Activated naive CD4-positive, alpha-beta T cell treated with anti-CD3 and anti-CD28 coated beads, Interleukin-2, amount 50 U/mL, for 24 hours (primary cell): ENCODE results near the gene LAMA5.

Source experiments
- H3K27ac Mint-ChIP-seq: one replicate; pipeline ENCODE4 v1.8.0; 2021; ENCODE audit warnings: mild to moderate bottlenecking, mixed read lengths
- H3K27me3 Mint-ChIP-seq: one replicate; pipeline ENCODE4 v1.8.0; 2021; ENCODE audit warnings: mixed read lengths
- H3K36me3 Mint-ChIP-seq: one replicate; pipeline ENCODE4 v1.8.0; 2021; ENCODE audit warnings: mixed read lengths
- H3K4me1 Mint-ChIP-seq: one replicate; pipeline ENCODE4 v1.8.0; 2021; ENCODE audit warnings: mixed read lengths
- H3K4me3 Mint-ChIP-seq: one replicate; pipeline ENCODE4 v1.8.0; 2021; ENCODE audit warnings: mild to moderate bottlenecking, mixed read lengths
- H3K9me3 Mint-ChIP-seq: one replicate; pipeline ENCODE4 v1.8.0; 2021; ENCODE audit warnings: mixed read lengths

LAMA5 gene

DNA sequence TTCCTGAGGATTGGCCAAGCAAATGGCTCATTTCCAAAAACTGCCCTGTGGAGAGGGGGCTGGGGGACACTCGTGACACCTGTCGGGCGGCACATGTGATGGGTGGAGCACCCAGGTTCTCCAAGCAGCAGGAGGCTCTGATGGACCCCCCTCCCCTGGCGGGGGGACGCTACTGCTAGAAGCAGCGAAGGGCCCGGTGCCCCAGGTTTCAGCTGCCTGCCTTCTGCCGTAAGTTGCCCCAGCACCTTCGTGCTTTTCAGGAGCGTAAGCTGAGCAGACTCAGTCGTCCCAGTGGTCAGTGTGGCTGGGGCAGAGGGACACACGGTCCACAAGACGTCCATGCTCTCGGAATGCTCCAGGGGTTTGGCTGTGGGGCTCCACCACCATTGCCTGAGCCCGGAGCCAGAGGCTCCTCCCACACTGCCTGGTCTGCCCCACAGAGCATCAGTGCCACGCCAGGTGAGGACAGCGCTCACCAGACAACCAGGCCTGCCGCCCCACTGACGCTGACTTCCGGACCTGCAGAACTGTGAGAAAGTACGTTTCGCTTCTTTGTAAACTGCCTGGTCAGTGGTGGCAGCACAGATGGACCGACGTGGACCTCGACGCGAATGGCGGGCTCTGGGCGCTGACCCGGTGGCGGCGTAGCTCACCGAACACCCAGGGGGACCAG lies 68.4 kb downstream of the LAMA5 start:
- H3K36me3 Mint-ChIP-seq = peaks cover 7% of the 10 kb centered on the region
- no peak overlapping the region for H3K27ac Mint-ChIP-seq
- H3K4me1 Mint-ChIP-seq = peaks cover 5% of the 10 kb centered on the region
- H3K27me3 Mint-ChIP-seq = no peaks in the 10 kb centered on the region
- H3K4me3 Mint-ChIP-seq = no peak overlapping the region
- H3K9me3 Mint-ChIP-seq = no peaks in the 10 kb centered on the region

DNA sequence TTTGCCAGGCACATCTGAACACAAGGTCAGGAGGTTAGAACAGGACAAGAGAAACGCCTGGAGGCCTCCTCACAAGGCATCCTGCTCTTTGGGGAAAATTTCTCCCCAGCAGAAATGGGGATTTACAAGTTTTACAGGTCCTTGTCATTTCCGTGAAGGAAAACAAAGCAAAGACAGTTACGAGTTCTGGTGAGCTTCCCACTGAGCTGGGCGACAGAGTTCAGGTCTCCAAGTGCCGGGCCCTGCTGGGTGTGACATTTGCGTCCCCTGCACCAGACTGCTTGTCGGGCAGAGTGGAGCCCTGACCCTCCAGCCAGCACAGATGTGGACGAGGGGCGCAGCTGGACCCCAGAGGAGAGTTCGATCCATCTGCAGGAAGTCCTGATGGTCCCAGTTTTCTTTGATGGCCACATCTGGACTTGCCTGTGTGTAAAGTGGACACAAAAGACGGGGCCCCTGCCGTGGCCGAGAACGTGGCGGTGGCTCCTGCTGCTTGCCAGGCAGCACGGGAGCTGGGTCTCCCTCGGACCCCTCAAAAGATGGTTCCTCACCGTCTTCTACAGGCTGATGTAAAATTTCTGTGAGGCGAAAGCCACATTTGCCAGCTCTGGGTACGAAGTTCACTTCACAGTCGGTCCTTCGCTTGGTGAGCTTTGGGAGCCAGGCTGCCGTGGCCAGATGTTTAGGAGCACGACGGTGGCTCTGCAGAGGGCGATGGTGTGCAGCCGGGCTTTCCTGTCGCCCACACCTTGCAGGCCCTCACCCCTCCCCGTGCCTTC lies 69.5 kb downstream of the LAMA5 start:
- Mint-ChIP-seq H3K9me3 (no peaks in the 10 kb centered on the region), H3K4me3 (no peak overlapping the region), H3K36me3 (peaks cover 7% of the 10 kb centered on the region), H3K4me1 (peaks cover 5% of the 10 kb centered on the region), H3K27me3 (no peaks in the 10 kb centered on the region), H3K27ac (no peak overlapping the region)

DNA sequence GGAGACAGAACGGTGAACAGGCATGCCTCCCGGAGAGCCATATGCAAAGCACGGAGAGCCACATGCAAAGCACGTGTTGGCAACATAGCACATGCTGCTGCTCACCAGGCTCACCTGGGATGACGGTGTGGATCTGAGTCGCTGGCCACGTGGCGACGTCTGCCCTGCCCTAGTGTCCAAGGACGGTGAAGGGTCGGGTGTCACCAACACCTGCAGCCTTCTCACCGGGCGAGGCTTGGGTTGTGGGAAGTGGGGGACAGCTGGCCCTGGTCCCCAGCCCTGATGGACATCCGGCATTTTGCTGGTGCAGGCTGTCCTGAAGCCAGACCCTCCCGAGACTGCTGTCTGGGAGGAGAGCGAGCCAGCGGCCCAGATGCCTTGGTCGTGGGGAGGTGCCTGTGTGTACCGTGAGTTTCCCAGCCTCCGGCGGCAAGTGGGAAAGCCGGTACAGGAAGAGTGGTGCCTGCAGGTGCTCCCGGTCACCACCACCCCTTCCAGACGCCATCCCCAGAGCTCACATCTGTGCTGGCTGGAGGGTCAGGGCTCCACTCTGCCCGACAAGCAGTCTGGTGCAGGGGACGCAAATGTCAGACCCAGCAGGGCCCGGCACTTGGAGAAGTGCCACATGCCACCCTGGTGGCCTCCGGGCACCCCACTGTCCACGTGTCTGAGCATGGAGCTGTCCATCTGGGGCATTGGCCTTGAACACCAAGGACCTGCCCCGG lies 70.2 kb downstream of the LAMA5 start:
- Mint-ChIP-seq H3K36me3 (peaks cover 7% of the 10 kb centered on the region), H3K27me3 (no peaks in the 10 kb centered on the region), H3K27ac (no peak overlapping the region), H3K4me3 (no peak overlapping the region), H3K4me1 (peaks cover 4% of the 10 kb centered on the region), H3K9me3 (no peaks in the 10 kb centered on the region)

DNA sequence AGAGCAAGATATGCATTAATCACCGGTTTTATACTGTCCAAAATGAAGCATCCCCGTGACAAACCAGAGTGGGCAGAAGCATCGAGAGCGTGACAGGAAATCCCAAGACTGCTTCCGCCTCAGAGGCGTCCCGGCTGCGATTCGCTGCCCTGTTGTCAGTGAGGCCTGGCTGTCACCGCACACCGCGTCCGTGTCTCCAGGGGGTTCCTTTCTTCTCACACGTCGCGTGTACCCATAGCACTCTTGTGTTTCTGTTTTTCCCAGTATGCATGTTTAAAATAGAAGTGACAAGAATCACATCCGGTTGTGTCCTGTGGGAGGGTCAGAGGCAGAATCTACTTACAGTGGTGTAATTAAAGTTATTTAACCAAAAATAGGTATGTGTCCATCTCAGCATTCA lies 72.6 kb downstream of the LAMA5 start:
- H3K9me3 Mint-ChIP-seq = no peaks in the 10 kb centered on the region
- no peaks in the 10 kb centered on the region for H3K27me3 Mint-ChIP-seq
- H3K36me3 Mint-ChIP-seq = peaks cover 10% of the 10 kb centered on the region
- no peak overlapping the region for H3K4me3 Mint-ChIP-seq
- no peaks in the 10 kb centered on the region for H3K4me1 Mint-ChIP-seq
- no peak overlapping the region for H3K27ac Mint-ChIP-seq

DNA sequence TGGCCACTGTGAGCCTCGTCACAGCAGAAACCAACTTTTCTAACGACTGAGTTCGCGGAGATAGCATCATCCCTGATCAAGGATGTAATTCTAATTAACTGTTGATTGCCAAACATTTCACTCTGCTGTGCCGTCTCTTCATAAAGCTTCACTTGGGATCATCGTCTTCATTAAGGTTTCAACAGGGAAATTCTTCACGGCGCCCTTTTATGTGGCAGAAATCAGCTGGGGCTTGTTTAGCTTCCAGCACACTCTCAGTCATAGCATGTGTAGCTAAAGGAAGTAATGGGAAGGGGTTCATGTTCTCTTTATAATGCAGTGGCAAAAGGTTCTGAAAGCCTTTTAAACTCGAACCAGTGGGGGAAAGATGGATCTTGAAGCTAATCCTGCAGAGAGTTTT lies 73.2 kb downstream of the LAMA5 start:
- Mint-ChIP-seq H3K36me3 (peaks cover 10% of the 10 kb centered on the region), H3K4me1 (no peaks in the 10 kb centered on the region), H3K27me3 (no peaks in the 10 kb centered on the region), H3K4me3 (no peak overlapping the region), H3K9me3 (no peaks in the 10 kb centered on the region), H3K27ac (no peak overlapping the region)

DNA sequence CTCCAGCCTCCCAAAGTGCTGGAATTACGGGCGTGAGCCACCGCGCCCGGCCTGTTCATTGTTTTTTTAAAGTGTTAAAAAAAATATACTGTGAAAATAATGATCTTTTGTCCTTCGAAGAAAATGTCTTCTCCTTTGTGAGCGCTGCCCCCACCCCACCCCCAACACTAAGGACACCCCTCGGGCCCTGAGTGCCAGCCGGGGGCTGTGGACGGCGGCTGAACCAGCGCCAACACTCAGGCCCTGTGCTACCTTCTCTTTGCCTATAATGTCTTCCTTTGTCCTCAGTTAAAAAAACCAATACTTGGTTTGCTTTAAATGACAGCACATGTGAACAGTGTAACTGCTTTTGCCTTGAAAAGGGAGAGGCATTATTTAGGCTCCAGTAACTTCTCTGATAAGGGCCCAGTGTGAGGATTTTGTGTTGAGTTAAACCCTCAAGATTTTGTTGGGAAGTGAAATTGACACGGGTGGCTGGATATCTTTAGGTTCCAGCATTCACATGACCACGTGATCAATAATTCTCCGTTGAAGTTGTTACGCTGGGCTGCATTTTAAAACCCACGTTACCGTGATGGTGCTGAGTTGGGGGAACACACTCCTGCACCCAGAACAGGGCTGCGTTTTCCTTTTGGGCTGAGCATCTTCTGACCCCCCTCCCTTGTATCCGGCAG lies 73.9 kb downstream of the LAMA5 start:
- H3K4me1 Mint-ChIP-seq = no peaks in the 10 kb centered on the region
- H3K27me3 Mint-ChIP-seq = no peaks in the 10 kb centered on the region
- H3K4me3 Mint-ChIP-seq = no peak overlapping the region
- no peaks in the 10 kb centered on the region for H3K9me3 Mint-ChIP-seq
- peaks cover 10% of the 10 kb centered on the region for H3K36me3 Mint-ChIP-seq
- H3K27ac Mint-ChIP-seq = no peak overlapping the region

DNA sequence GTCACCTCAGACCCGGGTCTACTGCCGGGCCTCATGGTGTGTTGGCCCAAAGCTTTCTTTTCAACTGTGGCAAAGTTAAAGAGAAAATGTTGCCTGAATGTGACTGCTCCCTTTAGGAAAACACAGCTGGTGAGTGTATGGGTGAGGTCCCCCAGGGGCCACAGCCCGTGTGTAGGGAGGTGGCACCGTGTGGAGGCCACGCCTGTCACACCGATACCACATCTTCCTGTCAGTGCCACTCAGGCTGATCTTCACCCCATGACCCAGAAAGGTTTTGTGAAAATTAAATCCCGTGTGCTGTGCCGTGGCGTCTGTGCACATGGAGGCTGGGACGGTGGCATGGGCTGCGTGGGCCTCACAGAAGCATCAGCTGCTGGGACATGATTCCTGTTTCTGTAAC lies 75.0 kb downstream of the LAMA5 start:
- H3K4me3 Mint-ChIP-seq = no peak overlapping the region
- peaks cover 10% of the 10 kb centered on the region for H3K36me3 Mint-ChIP-seq
- H3K4me1 Mint-ChIP-seq = no peaks in the 10 kb centered on the region
- no peaks in the 10 kb centered on the region for H3K9me3 Mint-ChIP-seq
- no peaks in the 10 kb centered on the region for H3K27me3 Mint-ChIP-seq
- peak overlapping the region; percentile 41 for H3K27ac Mint-ChIP-seq

DNA sequence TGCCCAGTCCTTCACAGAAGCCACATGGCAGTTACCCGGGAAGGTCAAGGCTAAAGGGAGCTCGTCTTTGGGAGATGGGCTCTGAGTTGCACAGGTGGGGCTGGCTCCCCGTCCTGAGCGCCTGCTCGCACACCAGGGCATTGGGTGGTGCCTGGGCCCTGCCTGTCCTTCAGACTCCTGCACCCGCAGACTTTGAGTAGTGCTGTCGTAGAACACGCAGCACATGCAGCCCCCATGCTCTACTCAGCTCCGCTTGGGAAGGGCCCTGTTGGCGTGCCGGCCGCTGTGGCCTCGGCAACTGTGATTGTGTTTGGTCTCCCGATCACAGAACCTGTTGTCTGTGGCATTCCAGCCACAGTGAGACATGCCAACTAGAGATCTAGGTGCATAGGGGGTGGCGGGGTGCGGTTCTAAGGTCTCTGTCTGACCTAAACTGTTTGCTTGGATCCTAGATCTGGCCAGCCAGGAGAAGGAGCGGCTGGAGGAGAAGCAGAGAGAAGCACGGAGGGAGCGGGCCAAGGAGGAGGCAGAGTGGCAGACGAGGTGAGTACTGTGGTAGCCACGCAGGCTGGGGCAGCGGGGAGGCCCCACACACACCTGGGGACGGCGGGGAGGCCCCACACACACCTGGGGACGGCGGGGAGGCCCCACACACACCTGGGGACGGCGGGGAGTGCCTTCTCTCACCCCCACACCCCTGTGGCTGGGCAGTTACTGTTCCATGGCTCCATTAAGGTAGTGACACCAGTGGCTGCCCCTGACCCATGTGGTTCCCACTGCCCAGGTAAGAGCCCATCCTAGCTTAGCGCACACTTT lies 75.7 kb downstream of the LAMA5 start:
- H3K4me1 Mint-ChIP-seq = no peaks in the 10 kb centered on the region
- H3K27me3 Mint-ChIP-seq = no peaks in the 10 kb centered on the region
- H3K4me3 Mint-ChIP-seq = no peak overlapping the region
- H3K36me3 Mint-ChIP-seq = peaks cover 10% of the 10 kb centered on the region
- no peak overlapping the region for H3K27ac Mint-ChIP-seq
- no peaks in the 10 kb centered on the region for H3K9me3 Mint-ChIP-seq

DNA sequence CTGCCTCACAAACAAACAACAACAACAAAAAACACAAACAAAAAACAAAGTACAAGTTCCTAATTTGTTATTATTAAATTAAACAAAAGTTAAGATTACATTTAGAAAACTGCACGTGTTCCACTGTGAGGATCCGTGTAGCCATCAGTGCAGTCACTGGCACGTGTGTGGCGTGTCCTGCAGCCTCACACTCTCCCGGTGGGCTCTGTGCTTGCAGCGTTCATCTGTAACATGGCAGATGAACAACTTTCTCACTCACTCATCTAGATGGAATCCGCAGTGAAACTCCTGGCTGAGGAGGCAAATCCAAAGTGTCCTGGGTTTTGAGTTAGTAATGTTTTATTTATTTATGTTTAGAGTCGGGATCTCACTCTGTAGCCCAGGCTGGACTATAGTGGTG lies 77.2 kb downstream of the LAMA5 start:
- Mint-ChIP-seq H3K4me1 (no peaks in the 10 kb centered on the region), H3K9me3 (no peaks in the 10 kb centered on the region), H3K27ac (no peak overlapping the region), H3K4me3 (no peak overlapping the region), H3K36me3 (peaks cover 6% of the 10 kb centered on the region), H3K27me3 (no peaks in the 10 kb centered on the region)

DNA sequence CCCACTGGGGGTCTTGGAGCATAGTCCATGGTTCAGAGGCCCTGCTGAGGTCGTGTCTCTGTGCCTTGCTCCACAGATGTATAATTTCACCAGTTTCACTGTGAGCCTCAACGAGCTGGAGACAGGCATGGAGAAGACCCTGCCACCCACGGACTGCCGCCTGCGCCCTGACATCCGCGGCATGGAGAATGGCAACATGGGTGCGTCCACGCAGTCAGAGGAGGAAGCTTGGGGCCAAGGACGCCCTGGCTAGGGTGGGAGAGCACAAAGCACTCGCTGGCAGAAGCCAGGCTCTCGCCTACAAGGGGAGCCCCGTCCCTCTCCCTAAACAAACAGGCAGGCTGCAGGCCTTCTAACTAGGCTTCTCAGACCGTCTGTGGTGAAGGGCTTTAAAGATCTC lies 78.0 kb downstream of the LAMA5 start:
- Mint-ChIP-seq H3K27me3 (no peaks in the 10 kb centered on the region), H3K4me3 (no peak overlapping the region), H3K9me3 (no peaks in the 10 kb centered on the region), H3K36me3 (peaks cover 6% of the 10 kb centered on the region), H3K27ac (no peak overlapping the region), H3K4me1 (no peaks in the 10 kb centered on the region)

DNA sequence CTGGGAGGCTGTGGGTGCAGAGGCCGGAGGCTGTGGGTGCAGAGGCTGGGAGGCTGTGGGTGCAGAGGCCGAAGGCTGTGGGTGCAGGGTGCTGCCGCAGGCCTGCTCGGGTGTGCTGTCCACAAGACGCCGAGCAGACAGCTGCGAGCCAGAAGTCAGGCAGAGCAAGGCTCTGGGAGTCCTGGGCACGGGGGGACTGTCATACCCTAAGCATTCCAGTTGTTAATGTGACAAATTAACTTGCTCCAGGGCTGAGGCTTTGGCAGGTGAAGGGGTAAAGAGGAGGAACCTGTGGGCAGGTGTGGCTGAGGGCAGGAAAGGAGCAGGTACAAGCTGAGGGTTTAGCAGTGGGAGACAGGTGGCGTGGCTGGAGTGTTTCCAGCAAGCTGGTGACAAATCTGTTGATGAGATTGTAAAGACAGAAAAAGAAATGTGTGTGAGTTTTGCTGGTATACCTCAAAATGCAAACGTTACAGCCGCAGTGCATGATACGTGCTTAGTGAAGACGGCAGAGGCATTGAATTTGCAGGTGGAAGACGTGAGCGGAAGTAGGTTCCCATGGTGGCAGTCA lies 78.5 kb downstream of the LAMA5 start:
- H3K4me1 Mint-ChIP-seq = no peaks in the 10 kb centered on the region
- H3K27ac Mint-ChIP-seq = peak overlapping the region; percentile 31
- no peaks in the 10 kb centered on the region for H3K9me3 Mint-ChIP-seq
- no peak overlapping the region for H3K4me3 Mint-ChIP-seq
- no peaks in the 10 kb centered on the region for H3K27me3 Mint-ChIP-seq
- peaks cover 4% of the 10 kb centered on the region for H3K36me3 Mint-ChIP-seq

DNA sequence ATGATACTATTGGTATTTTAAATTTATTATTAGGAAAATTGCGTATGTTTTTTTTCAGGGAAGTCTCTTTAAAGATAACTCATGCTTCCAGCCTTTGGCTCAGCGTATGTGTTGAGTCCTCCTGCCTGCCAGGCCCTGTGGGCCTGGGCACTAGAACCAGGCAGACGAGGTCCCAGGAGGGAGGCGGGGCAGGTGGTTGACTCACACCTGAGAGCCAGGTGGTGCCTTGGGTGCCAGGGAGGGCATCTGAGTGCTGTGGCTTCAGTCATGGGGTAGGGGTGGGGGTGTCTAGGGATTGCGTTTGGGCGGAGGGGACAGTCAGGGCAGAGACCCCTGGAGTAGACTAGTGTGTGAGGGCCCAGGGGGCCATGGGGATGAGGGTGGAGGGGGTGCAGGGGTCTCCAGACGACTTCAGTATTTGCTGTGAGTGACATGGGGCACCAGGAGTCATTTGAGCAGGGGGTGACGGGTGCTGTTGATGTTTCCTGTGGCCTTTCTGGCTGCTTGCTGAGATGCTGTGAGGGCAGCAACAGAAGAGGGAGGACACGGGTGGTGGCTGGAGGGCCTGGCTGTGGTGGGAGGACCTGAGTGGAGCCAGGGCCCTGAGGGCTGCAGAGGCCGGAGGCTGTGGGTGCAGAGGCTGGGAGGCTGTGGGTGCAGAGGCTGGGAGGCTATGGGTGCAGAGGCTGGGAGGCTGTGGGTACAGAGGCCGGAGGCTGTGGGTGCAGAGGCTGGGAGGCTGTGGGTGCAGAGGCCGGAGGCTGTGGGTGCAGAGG lies 79.2 kb downstream of the LAMA5 start:
- H3K4me1 Mint-ChIP-seq = no peaks in the 10 kb centered on the region
- H3K27ac Mint-ChIP-seq = no peak overlapping the region
- no peak overlapping the region for H3K4me3 Mint-ChIP-seq
- peaks cover 4% of the 10 kb centered on the region for H3K36me3 Mint-ChIP-seq
- no peaks in the 10 kb centered on the region for H3K9me3 Mint-ChIP-seq
- H3K27me3 Mint-ChIP-seq = no peaks in the 10 kb centered on the region

DNA sequence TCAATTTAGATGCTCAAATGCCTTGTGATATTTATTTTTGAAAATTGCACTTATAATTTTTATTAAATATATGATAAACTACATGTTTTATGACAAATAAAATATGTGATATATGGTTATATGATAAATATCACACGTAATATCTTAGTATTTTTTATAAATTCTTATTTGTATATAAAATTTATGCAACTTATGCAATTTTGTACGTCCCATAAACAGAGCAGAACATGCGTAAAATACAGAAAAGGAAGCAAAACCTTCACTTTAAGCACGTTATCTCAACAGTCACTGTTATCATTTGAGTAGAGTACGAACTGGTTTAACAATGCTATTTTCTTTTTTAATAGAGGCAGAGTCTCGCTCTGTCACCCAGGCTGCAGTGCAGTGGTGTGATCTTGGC lies 80.0 kb downstream of the LAMA5 start:
- Mint-ChIP-seq H3K4me3 (no peak overlapping the region), H3K4me1 (no peaks in the 10 kb centered on the region), H3K36me3 (peaks cover 4% of the 10 kb centered on the region), H3K9me3 (no peaks in the 10 kb centered on the region), H3K27me3 (no peaks in the 10 kb centered on the region), H3K27ac (no peak overlapping the region)

DNA sequence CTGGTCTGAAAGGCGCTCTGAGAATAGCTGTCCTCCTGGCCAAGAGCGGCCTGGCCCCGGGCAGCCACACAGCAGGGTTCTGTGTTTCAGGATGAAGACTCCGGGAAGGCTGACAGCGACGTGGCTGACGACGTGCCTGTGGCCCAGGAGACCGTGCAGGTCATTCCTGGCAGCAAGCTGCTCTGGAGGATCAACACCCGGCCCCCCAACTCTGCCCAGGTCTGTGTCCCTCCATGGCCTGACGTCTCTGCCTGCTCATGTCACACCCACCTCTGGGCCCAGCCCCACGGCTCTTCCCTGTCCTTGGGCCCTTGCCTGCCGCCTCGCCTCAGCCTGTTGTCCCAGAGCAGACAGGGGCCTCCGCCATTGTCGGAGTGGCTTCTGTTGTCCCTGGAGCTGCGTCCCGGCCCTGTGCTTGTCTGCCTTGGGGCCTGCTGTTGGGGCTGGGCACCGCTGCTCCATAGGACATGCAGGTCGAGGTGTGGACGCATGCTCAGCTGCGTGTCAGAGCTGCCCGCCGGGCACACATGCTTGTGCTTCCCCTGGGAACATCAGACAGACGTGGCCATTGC lies 80.5 kb downstream of the LAMA5 start:
- H3K4me1 Mint-ChIP-seq = no peaks in the 10 kb centered on the region
- H3K27me3 Mint-ChIP-seq = no peaks in the 10 kb centered on the region
- H3K27ac Mint-ChIP-seq = no peak overlapping the region
- peaks cover 4% of the 10 kb centered on the region for H3K36me3 Mint-ChIP-seq
- H3K4me3 Mint-ChIP-seq = no peak overlapping the region
- H3K9me3 Mint-ChIP-seq = no peaks in the 10 kb centered on the region
